Measurements from ENCODE around the gene CHRNG.

The CHRNG gene, protein sequence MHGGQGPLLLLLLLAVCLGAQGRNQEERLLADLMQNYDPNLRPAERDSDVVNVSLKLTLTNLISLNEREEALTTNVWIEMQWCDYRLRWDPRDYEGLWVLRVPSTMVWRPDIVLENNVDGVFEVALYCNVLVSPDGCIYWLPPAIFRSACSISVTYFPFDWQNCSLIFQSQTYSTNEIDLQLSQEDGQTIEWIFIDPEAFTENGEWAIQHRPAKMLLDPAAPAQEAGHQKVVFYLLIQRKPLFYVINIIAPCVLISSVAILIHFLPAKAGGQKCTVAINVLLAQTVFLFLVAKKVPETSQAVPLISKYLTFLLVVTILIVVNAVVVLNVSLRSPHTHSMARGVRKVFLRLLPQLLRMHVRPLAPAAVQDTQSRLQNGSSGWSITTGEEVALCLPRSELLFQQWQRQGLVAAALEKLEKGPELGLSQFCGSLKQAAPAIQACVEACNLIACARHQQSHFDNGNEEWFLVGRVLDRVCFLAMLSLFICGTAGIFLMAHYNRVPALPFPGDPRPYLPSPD

DNA sequence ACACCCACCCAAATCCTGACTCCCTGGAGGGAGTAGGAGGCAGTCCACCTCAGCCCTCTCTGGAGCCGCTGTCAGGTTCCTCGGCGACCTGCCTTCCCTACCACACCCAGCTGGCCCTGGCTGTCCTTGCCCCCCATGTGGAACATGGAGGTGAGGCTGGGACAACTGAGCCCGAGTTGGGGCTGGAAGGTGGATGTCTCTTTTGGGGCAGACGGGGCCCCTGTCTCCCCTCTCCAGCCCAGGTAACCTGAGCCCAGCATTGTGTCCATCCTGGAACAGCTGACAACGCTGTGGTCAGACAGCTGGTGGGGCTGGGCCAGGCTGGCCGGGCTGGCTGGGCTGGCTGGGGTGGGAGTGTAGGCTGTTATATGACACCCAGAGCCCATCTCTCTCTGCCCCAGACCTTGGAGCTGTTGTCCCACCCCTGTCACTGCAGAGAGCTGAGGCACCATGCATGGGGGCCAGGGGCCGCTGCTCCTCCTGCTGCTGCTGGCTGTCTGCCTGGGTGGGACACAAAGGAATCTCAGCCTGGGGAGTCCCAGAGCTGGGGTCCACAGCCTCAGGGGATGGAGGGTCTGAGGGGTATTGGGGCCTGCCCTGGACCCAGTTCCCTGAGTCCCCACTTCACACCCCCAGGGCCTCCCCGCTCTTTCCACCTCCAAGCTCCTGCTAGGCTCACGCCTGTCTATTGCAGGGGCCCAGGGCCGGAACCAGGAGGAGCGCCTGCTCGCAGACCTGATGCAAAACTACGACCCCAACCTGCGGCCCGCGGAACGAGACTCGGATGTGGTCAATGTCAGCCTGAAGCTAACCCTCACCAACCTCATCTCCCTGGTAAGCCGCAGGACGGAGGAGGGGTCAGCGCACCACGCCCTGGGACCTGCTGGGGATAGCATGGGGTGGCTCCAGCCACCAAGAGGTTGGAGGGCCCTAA, at the start of gene CHRNG:
Gene CHRNG (plus strand): TSS at position 395 of the 934 bp plus-strand sequence. CDS start 56 bp downstream, at position 451.
- no peak for DNase-seq

DNA sequence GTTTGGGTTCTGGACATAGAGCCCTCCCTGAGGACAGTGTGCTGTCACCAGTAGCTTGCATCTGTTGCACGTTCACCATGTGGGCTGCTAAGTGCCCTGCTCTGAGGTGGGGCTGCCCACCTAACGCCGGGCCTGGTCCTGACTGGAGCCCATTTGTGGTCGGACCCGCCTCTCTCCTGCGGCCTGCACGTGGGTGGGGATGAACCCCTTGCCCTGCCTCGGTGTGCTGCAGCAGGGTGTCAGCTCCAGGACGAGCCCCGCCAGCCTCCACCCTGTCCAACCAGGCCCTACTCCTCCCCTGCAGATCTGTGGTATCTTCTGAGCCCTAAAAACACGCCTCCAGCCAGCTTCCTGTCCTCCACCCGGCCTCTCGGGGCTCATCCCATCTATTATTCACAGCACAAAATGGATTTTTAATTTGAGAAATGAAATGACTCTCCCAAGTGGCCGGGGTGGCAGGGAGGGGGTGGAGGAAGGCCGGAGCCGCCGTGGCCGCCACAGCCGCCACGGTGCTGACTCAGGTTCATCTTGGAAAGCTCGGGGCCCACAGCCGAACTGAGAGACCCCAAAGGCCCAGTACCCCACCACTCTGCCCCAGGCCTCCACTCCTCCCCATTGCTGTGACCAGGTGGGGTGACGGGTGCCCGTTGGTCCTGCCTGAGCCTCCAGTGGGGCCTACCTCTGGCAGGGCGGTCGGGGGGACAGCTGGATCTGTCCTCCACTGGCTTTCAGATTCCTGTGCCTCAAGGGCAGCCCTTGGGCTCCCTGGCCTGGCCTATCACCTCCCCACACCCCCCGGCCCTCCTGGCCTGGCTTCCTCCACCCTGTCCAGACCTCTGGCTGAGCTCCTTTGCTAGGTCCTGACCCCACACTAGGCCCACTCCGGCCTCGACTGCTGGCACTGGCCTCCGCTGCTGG, 49.0 kb upstream of the CHRNG start:
- DNase-seq = no peak

DNA sequence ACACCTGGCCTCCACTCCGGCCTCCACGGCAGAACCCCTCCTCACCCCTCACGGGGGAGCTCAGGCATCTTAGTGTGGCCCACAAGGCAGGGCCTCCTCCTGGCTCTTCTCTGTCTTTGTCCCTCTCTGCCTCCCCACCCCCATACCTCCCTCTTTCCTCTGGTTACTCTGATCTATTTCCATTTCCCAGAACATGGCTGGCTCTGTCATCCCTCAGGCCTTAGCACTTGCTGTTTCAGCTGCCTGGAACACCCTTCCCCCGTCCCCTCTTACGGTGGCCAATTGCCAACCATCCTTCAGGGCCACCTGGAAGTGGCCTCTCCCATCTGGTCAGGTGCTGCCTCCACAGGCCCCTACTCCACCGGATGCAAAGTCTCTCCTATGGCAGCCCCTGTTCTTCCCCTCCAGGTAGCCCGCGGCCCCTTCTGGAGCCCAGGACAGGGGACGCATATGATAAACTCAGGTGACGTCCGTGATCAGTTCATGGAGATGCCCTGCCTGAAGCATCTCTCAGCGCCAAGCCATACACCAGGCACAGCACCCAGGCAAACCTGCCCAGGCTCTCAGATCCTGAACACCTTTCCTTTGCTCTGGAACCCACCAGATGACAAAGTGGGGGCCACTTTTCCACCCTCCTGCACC, 48.2 kb upstream of the CHRNG start:
- no peak for DNase-seq

DNA sequence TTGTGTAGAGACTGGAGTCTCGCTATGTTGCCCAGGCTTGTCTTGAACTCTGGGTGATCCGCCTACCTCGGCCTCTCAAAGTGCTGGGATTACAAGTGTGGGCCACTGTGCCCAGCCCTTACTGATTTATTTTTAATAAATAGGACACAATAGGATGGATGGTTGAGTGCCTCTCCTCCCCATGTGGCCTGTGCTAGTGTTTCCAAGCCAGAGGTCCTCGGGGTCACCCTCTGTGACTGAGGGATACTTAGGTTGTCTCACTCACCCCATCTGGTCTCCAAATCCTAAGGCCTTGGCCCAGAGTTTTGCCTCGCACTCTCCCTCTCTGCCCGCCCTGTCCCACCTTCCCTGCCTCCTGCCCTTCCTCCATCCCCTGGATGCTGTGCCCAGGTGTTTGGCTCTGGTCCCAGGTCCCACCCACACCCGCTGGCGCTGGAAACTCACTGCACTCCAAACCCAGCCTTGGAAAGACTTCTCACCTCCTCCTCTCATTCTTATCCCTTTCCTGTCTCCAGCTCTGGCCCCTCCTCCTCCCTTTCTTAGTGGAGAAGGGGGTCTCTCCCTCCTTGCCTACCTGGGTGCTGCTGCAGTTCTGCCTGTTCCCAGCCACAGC, 47.1 kb upstream of the CHRNG start:
- DNase-seq = no peak

DNA sequence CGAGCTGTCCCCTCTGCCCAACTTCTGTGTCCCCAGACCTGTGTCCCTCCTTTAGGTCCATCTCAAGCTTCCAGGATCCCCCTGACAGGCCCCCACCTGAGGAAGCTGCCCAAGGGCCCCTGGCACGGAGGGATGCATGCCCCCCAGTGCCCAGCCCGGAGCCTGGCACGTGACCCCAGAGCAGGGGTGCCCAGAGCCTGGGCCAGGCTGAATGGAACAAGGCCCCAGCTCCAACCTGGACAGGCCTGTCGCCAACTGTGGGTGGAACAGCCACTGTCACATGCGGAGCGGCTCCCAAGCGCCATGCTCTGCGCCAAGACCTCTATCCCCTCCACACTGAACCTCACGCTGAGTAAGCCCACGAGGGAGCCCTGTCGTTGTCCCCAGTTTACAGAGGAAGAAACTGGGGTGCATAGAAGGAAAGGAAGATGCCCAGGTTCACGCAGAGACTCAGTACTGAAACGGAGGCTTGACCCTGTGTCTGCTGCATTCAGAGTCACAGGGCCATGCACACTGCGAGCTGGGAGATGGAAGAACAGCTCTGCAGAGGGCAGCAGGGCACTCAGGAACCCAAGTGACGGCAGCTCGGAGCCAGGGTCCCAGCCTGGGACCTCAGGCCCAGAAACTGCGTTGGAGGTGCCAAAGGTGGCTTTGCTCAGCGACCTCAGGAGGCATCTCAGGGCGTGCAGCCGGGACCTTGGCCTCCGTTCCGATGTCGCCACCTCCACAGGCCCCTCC, 46.4 kb upstream of the CHRNG start:
- DNase-seq = no peak

DNA sequence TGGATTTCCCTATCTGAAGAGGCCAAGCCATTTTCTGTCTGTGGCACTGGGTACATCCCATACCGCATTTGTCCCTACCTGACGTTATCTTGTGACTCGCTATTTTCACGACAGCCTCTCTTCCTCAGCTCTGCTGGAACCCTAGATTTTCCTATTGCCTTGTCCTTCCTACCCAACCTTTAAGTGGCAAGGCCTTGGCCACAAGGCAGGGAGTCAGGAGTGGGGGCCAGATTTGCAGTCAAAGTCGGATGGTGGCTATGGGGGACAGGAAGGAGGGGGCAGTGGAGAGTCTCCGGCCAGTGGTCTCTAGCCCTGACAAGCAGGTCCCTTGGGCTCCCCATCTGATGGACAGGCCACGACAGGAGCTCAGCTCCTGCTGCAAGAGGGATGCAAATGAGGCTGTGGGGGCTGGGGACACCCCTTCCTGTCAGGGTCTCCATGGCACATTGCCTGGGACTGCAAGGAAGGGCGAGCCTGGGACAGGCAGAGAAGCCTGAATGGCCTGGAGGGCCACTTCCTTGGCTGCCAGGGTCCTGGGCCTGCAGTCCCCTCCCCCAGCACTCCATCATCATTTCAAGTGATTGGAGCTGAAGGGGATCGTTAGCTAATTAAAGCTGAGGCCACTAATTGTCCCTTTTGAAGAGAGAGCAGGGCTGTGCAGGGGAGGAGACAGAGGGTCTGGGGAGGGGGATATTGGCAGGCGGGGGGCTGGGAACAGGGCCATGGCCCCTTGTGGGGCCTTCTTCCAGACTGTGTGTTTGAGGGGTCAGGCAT, 45.6 kb upstream of the CHRNG start:
- DNase-seq = no peak

DNA sequence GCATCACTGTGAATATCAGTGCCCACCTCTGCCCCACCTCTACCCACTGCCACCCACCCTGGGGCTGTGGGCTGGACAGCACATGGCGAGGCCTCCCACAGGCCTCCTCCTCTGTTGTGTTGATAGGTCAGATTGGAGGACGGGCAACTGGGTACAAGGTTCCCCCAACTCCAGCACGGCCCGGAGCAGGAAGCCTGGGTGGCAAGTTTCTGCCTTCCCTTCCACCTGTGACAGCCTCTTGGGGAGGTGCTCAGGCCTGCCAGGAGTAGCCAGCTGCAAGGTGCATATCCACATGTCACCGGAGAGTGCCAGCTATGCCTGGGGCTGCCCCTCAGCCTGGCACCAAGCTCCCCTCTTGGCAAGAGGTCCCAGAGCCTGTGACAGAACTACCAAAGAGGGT, 45.0 kb upstream of the CHRNG start:
- DNase-seq = no peak

DNA sequence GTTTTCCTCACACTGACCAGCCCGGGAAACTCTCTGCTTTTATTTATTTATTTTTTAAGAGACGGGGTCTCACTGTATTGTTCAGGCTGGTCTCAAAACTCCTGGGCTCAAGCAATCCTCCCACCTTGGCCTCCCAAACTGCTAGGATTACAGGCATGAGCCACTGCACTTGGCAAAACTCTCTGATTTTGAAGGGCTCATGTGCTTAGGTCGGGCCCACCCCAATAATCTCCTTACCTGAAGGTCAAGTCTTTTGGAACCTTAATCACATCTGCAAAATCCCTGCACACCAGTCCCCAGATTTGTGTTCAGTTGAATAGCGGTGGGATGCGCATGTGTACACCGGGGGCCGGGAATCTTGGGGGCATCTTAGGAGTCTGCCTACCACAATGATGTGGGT, 44.2 kb upstream of the CHRNG start:
- DNase-seq = no peak

DNA sequence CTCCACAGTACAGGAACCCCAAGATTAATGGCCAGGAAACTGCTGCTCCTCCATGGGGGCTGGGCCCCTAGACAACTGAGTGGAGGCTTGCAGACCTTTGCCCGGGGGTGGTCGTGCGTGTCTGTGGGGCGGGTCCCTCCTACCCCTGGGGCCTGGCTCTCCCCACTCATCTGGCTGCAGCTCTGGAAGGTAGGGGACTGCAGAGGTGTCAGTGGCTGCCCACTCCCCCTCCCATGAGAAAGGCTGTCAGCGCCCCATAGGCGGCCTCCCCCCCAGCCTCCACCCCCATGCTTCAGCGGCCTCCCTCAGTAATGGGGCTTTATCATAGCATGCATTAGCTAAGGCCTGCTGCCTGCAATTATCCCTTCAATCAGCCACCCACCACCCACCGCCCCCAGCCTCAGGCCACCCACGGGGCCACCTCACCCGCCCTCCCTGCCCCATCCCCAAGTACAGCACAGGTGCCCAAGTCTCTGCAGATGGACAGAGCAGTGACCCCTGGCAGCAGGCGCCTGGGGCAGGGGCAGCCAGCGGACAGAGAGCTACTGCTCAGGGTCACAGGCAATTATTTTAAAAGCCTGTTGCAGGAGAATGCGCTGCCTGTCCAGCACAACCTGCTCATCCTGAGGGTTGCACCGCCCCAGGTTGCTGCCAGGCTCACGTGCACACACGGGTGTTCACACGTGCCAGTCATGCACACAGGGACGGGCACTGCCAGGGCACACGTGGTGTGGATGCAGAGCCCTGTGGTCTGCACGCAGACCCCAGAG, 42.8 kb upstream of the CHRNG start:
- DNase-seq = no peak

DNA sequence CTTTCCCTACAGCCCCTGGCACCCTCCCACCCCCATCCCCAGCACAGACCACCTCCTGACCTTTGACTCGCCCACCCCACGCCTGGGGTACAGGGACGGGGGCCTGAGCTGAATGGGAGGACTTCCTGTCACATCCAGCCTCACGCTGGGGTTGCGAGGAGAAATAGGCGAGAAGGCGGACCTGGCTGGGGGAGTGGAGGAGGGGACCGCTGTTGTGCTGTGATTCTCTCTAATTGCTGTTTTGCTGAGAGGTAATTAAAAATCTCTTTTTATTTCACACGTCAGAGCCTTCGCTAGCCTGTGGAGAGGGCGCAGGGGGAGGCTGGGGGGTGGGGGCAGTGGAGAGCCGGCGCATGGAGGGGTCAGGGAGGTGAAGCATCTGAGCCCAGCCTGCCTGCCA, 42.1 kb upstream of the CHRNG start:
- no peak for DNase-seq

DNA sequence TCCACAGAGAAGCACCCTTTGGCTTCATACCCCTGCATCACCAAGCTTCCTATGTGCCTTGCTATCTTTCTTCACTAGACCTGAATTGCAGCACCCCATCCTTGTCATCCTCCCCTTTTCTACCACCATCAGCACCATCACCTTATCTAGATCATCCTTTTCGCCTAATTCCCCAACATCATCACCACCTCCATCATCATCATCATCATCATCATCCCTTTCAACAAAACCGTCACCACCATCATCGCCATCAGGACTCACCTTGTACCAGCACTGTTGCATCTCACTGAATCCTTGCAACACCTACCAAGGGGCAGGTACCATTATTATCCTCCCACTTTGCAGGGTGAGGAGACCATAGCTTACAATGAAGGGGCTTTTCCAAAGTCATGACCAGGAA, 41.0 kb upstream of the CHRNG start:
- no peak for DNase-seq

DNA sequence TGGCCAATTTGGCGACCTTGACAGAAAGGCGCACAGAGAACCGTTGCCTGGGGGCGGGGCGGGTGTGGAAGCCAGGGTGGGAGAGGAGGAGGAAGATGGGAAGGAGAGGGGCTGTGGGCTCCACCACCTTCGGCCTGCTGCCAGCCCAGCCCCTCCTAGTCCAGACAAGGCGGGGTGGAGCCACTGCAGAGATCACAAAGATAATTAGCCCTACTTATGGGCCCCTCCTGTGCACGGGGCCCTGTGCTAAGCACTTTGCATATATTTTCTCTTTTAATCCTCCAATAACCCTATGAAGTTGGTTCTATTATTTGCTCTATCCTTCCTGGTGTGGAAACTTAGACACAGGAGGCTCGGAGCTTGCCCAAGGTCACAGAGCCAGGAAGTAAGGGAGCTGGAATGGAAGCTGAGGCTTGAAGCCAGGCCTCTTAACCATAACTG, 38.1 kb upstream of the CHRNG start:
- DNase-seq = no peak

DNA sequence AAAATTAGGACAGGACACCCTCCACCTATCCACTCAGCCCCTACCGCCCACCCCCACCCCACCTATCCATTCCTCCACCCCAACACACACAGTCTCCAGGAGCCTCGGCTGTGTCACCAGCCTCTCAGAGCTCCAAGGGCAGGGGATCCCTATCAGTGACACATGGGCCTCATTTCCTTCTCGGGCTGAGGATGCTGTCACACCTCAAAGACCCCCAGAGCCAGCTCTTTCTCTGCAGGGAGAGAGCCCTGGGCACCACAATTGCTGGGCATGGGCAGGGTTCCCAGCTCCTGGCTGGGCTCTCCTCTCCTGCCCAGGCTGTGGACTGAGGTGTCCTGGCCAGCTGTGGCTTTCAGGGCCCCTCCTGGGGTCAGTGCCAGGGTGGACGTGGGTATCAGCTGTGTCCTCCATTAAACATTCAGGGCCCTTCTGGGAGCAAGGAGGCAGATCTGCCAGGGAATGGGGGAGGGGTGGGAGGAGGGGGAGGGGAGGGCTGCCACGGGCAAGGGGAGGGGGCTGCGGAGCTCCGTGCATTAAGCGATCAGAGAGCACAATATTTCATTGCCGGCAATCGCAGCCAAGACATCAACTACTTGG, 37.6 kb upstream of the CHRNG start:
- DNase-seq = no peak

DNA sequence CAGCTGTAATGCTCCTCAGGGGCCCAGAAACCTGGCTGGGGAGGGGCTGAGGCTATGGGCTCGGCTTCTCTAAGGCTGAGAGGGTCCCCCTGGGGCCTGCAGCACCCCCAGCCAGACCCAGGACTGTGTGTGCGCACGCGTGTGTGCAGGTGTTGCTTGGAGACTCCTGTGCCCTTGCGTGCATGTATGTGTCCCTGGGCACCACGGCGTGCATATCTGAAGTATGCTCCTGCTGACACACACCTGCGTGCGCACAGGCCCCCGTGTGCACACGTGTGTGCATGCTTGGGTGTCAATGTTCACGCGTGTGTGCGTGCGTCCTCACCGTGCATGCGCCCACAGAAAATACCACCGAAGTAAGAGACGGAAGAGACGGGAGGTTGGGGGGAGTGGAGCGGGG, 37.0 kb upstream of the CHRNG start:
- DNase-seq = no peak

DNA sequence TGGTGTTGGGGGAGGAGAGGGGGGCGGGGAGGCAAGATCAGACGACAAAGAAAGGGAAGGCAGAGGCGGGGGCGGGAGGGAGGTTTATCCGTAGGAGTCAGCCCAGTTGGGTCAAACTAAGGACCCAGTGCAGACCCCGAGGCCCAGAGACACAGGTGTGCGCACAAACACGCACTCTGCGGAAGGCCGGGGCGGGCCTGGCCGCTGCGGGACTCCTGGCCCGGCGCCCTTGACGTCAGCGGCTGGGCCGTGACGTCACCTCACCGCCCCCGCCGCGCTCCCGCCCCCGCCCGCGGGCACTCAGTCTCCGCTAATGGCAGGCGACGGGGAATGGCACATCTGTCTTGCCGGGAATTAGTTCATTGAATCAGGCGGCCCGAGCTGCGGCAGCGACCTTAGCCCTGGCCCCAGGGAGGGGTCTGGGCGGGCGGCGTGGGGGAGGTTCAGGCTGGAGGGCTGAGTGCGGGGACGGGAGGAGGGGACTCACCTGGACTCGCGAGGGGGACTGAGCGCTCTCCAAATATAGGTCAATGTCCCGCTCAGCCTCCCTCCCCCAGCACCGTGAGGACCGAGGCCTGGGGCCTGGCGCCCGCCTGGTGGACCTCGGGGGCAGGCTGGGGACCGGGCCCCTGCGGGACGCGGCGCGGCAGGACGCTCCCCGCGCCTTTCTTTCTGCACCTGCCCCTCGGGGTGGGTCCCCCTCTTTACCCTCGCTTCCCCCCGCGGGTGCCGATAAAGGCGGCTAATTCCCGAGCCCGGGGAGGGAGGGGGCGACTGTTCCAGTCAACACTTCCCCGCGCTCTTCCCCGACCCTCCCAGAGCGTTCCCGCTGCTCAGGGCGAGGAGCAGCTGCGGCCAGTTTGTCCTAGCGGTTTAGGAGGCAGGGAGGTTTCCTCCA, 36.3 kb upstream of the CHRNG start:
- DNase-seq = peak; percentile 20

DNA sequence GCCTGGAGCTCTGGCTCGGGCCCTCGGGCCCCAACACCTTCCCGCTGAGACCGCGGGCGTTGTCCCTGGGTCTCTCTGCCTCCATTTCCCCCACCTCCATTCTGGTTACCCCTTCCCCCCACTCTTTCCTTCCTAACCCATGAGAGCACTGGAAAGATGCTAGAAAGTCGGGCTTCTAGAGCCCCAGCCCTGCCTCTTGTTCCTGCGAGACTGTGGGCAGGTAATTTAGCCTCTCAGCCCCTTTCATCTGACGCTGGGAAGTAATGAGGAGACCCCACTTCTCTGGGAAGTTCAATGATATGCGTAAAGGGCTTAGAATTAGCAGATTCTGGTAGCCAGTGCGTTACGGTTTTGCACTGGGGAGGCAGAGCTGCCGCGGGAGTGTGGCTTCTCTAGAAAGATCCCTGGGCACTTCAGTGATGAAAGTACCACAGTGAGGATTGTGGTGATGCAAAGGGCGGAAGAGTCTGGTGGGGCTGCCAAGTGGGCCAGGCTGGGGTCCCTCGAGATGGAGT, 35.6 kb upstream of the CHRNG start:
- DNase-seq = no peak

DNA sequence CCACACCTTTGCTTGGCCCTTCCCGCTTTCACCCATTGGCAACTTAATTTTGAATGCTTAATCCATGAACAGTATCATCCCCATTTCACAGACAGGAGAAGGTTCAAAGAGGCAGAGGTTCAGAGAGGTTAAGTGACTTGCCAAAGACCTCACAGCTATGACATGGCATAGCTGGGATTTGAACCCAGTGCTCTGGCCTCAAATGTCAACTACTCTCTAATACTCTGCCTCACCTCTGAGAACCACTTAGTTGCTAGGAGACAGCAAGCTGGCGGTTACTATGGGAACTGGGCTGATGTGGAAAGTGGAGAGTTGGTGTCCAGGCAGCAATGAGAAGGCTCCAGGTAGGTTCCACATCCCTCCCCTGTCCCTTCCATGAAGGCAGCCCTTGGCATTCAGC, 35.1 kb upstream of the CHRNG start:
- no peak for DNase-seq

Measured in stimulated activated CD4-positive, alpha-beta T cell treated with anti-CD3 and anti-CD28 coated beads, Interleukin-4, amount 100 ng/mL, for 24 hours (primary cell).